ENCODE results near the gene FRMD5. TPM values are rescaled to one million over a fixed set of nuclear protein-coding genes. Genes with fewer than 3 reads are reported as not detected.

The FRMD5 gene
- total and polyA plus RNA-seq, 2 experiments from 2014 or later = 0.51 to 3.8 TPM

DNA sequence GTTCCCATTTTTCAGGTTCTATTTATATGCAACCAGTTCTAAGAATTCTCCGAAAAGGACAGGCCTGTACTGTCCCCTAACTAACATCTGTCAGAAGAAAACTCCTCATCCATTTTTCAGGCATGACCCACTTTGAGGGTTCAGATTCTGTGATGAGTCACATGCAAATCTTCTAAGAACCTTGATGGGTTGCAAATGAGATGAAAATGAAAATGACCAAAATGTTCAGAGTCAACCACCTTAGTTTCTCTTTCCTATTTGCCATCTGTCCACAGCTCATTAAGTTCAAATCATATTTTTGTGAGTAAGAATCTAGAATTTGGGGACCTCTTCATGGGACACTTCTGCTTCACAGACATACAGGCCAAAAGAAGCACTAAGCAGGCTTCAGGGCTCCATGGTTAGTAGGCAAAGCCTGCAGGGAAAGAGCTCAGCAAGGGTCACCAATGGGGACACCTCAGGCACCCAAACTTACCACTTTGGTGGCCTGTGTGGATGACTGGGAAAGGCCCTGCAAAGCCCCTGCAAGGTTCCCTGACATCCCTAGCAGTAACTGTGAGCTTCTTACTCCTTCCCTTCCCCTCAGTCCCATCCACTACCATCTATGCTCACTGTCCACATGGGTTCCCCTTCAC lies 246.3 kb downstream of the FRMD5 start:
- no peaks in the 10 kb centered on the region for H3K4me1 ChIP-seq (ENCODE audit: insufficient read depth)
- TF ChIP-seq EZH2phosphoT487 (IDR thresholded peaks at IDR 0.05; ENCODE audit: low read depth, severe bottlenecking, unreplicated experiment) = no peak
- TF ChIP-seq EZH2 (IDR thresholded peaks at IDR 0.05; ENCODE audit: borderline replicate concordance) = no peak
- TF ChIP-seq, protein P1, sequence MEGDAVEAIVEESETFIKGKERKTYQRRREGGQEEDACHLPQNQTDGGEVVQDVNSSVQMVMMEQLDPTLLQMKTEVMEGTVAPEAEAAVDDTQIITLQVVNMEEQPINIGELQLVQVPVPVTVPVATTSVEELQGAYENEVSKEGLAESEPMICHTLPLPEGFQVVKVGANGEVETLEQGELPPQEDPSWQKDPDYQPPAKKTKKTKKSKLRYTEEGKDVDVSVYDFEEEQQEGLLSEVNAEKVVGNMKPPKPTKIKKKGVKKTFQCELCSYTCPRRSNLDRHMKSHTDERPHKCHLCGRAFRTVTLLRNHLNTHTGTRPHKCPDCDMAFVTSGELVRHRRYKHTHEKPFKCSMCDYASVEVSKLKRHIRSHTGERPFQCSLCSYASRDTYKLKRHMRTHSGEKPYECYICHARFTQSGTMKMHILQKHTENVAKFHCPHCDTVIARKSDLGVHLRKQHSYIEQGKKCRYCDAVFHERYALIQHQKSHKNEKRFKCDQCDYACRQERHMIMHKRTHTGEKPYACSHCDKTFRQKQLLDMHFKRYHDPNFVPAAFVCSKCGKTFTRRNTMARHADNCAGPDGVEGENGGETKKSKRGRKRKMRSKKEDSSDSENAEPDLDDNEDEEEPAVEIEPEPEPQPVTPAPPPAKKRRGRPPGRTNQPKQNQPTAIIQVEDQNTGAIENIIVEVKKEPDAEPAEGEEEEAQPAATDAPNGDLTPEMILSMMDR (IDR thresholded peaks at IDR 0.05; ENCODE audit: poor library complexity) = no peak
- no peaks in the 10 kb centered on the region for H3K9me2 ChIP-seq (replicated peaks; ENCODE audit: insufficient read depth)
- H3K4me3 ChIP-seq = no peak overlapping the region
- no peak overlapping the region for H3K4me2 ChIP-seq
- H3K27ac ChIP-seq = no peak overlapping the region
- no peaks in the 10 kb centered on the region for H4K20me1 ChIP-seq (ENCODE audit: insufficient read depth, poor library complexity, severe bottlenecking)
- no peaks in the 10 kb centered on the region for H3K36me3 ChIP-seq (replicated peaks; ENCODE audit: insufficient read depth, low read depth)
- no peaks in the 10 kb centered on the region for H3K79me2 ChIP-seq
- H3K9me3 ChIP-seq (ENCODE audit: low read depth) = no peaks in the 10 kb centered on the region
- H2AFZ ChIP-seq = no peak overlapping the region
- no peak for DNase-seq (ENCODE audit: low spot score)
- H3K27me3 ChIP-seq = no peaks in the 10 kb centered on the region
- WGBS (ENCODE audit: low lambda C conversion rate, missing lambda C conversion rate) = 100% methylated on average over 1 of the region's 1 CpG

- Histone ChIP-seq H3K4me1 (ENCODE audit: insufficient read depth) (no peaks in the 10 kb centered on the region), H3K36me3 (replicated peaks; ENCODE audit: insufficient read depth, low read depth) (no peaks in the 10 kb centered on the region), H3K79me2 (no peaks in the 10 kb centered on the region), H3K9me2 (replicated peaks; ENCODE audit: insufficient read depth) (no peaks in the 10 kb centered on the region), H3K27ac (no peak overlapping the region), H4K20me1 (ENCODE audit: insufficient read depth, poor library complexity, severe bottlenecking) (no peaks in the 10 kb centered on the region), H3K4me2 (no peak overlapping the region), H3K4me3 (no peak overlapping the region), H3K9me3 (ENCODE audit: low read depth) (no peaks in the 10 kb centered on the region), H2AFZ (no peak overlapping the region), H3K27me3 (no peaks in the 10 kb centered on the region)
- no peak for TF ChIP-seq EZH2phosphoT487 (IDR thresholded peaks at IDR 0.05; ENCODE audit: low read depth, severe bottlenecking, unreplicated experiment)
- TF ChIP-seq EZH2 (IDR thresholded peaks at IDR 0.05; ENCODE audit: borderline replicate concordance) = no peak
- TF ChIP-seq, protein P1 (IDR thresholded peaks at IDR 0.05; ENCODE audit: poor library complexity) = no peak
- DNase-seq (ENCODE audit: low spot score) = no peak
Observed at GRCh38 chr15:43943511-43943910, 251.6 kb downstream of the FRMD5 start.

- Histone ChIP-seq H3K9me3 (ENCODE audit: low read depth) (no peaks in the 10 kb centered on the region), H3K36me3 (replicated peaks; ENCODE audit: insufficient read depth, low read depth) (no peaks in the 10 kb centered on the region)
Observed at GRCh38 chr15:43942194-43942593, 252.9 kb downstream of the FRMD5 start.

More at GRCh38 chr15:43942194-43942593, 252.9 kb downstream of the FRMD5 start:
- Histone ChIP-seq H3K9me2 (replicated peaks; ENCODE audit: insufficient read depth) (no peaks in the 10 kb centered on the region), H3K27me3 (no peaks in the 10 kb centered on the region), H2AFZ (no peak overlapping the region), H3K4me1 (ENCODE audit: insufficient read depth) (no peaks in the 10 kb centered on the region), H4K20me1 (ENCODE audit: insufficient read depth, poor library complexity, severe bottlenecking) (no peaks in the 10 kb centered on the region), H3K4me3 (no peak overlapping the region), H3K79me2 (no peaks in the 10 kb centered on the region), H3K27ac (no peak overlapping the region), H3K4me2 (no peak overlapping the region)
- TF ChIP-seq EZH2phosphoT487 (IDR thresholded peaks at IDR 0.05; ENCODE audit: low read depth, severe bottlenecking, unreplicated experiment) = no peak
- no peak for TF ChIP-seq EZH2 (IDR thresholded peaks at IDR 0.05; ENCODE audit: borderline replicate concordance)
- TF ChIP-seq, protein P1 (IDR thresholded peaks at IDR 0.05; ENCODE audit: poor library complexity) = no peak
- 81% methylated on average over 1 of the region's 1 CpG for WGBS (ENCODE audit: low lambda C conversion rate, missing lambda C conversion rate)
- no peak for DNase-seq (ENCODE audit: low spot score)
